B cell (primary cell): ENCODE data around the gene MGST2. TPM values are rescaled to one million over a fixed set of nuclear protein-coding genes. Genes with fewer than 3 reads are reported as not detected.

ENCODE experiments used
- ATAC-seq: fragments of 200-7000 bp; cut with Tn5 transposase; one replicate; pipeline ENCODE4 v1.10.0; 2021; ENCODE audit warnings: low read depth, mild to moderate bottlenecking, moderate number of reproducible peaks, moderate library complexity
- CTCF ChIA-PET: fragments of 350-600 bp; sonication (Branson Sonifier 250); formaldehyde crosslinking; loops from one replicate; lab custom pipeline; 2021; ENCODE audit warnings: antibody characterized with exemption, inconsistent platforms; lab: Charles Lee
- POLR2A ChIA-PET: fragments of 350-600 bp; sonication (Branson Sonifier 250); formaldehyde crosslinking; loops from one replicate; lab custom pipeline; 2021; ENCODE audit warnings: antibody characterized with exemption; lab: Charles Lee
- DNase-seq: peaks from one replicate; pipeline ENCODE4 v3.0.0; 2013
- H2AFZ ChIP-seq: 2 replicates; pipeline ENCODE4 v1.6.1; 2012; ENCODE audit warnings: mild to moderate bottlenecking, low read depth, low read length; ENCODE audit not compliant: insufficient read depth, poor library complexity, severe bottlenecking
- H3K27ac ChIP-seq, 2 donors: 1 replicate in 1 of 2; 2 replicates in 1 of 2; pipeline ENCODE4 v1.5.1; 2012 to 2013; ENCODE audit warnings: low read length in 2 of 2, mild to moderate bottlenecking in 2 of 2, moderate library complexity in 1 of 2
- H3K27me3 ChIP-seq, 4 experiments: fragments of 200-600 bp in 1 of 4; sonication (generic) in 1 of 4; replicated peaks in 1 of 4; 1 replicate in 2 of 4; 2 replicates in 2 of 4; pipeline versions ENCODE4 v1.6.1 to v1.7.0; 2013 to 2016; ENCODE audit warnings: low read length in 3 of 4, mild to moderate bottlenecking in 2 of 4, mixed read lengths in 1 of 4, moderate library complexity in 1 of 4; ENCODE audit not compliant: insufficient read depth in 4 of 4, control insufficient read depth in 3 of 4; ENCODE audit errors: control extremely low read depth in 1 of 4
- H3K36me3 ChIP-seq, 2 experiments: replicated peaks in 1 of 2; 1 replicate in 1 of 2; 2 replicates in 1 of 2; pipeline versions ENCODE4 v1.6.1 to v1.7.1; 2013; ENCODE audit warnings: low read length in 1 of 2; ENCODE audit not compliant: insufficient read depth in 2 of 2, control insufficient read depth in 1 of 2; ENCODE audit errors: control extremely low read depth in 1 of 2, extremely low read depth in 1 of 2
- H3K4me1 ChIP-seq, 2 donors: fragments of 200-600 bp in 1 of 2; sonication (generic) in 1 of 2; 1 replicate in 1 of 2; 2 replicates in 1 of 2; pipeline versions ENCODE4 v1.5.1 to v1.6.1; 2013 to 2017; ENCODE audit warnings: low read length in 2 of 2; ENCODE audit not compliant: control insufficient read depth in 2 of 2, insufficient read depth in 2 of 2
- H3K4me2 ChIP-seq: replicated peaks from 2 replicates; pipeline ENCODE3; 2012; ENCODE audit warnings: mild to moderate bottlenecking, low read depth, low read length; ENCODE audit not compliant: poor library complexity, severe bottlenecking
- H3K4me3 ChIP-seq, 5 experiments: fragments of 200-600 bp in 1 of 5; sonication (generic) in 1 of 5; 1 replicate in 3 of 5; 2 replicates in 2 of 5; pipeline versions ENCODE4 v1.5.1 to v1.7.0; 2011 to 2016; ENCODE audit warnings: low read length in 4 of 5, mild to moderate bottlenecking in 4 of 5, low read depth in 2 of 5, control low read depth in 1 of 5, moderate library complexity in 1 of 5; ENCODE audit not compliant: insufficient read depth in 1 of 5; ENCODE audit errors: control extremely low read depth in 1 of 5, extremely low read depth in 1 of 5
- H3K79me2 ChIP-seq: fragments of 200-600 bp; sonication (generic); one replicate; pipeline ENCODE4 v1.6.0; 2016; ENCODE audit warnings: low read length; ENCODE audit not compliant: control insufficient read depth, insufficient read depth
- H3K9ac ChIP-seq: fragments of 200-600 bp; sonication (generic); 2 replicates; pipeline ENCODE4 v1.6.1; 2017; ENCODE audit warnings: mild to moderate bottlenecking, low read length, moderate library complexity
- H3K9me3 ChIP-seq, 3 donors: one replicate each; pipeline versions ENCODE4 v1.6.1 to v1.7.1; 2013; ENCODE audit warnings: low read length in 2 of 3; ENCODE audit not compliant: control insufficient read depth in 2 of 3, insufficient read depth in 1 of 3; ENCODE audit errors: control extremely low read depth in 1 of 3
- H4K20me1 ChIP-seq: 2 replicates; pipeline ENCODE4 v1.6.0; 2012; ENCODE audit warnings: mild to moderate bottlenecking, low read length; ENCODE audit not compliant: insufficient read depth, control insufficient read depth, poor library complexity, severe bottlenecking
- H3K27ac Mint-ChIP-seq: one replicate; pipeline ENCODE4 v1.8.0; 2021; ENCODE audit warnings: mixed read lengths
- H3K27me3 Mint-ChIP-seq: one replicate; pipeline ENCODE4 v1.8.0; 2021; ENCODE audit warnings: mixed read lengths
- H3K4me1 Mint-ChIP-seq: one replicate; pipeline ENCODE4 v1.8.0; 2021; ENCODE audit warnings: mixed read lengths
- H3K4me3 Mint-ChIP-seq: one replicate; pipeline ENCODE4 v1.8.0; 2021; ENCODE audit warnings: mixed read lengths
- H3K9me3 Mint-ChIP-seq: one replicate; pipeline ENCODE4 v1.8.0; 2022; ENCODE audit warnings: mixed read lengths; ENCODE audit not compliant: insufficient read depth
- CTCF ChIP-seq: fragments of 200-600 bp; IDR thresholded peaks from one replicate; pipeline ENCODE4 v1.8.0; 2022; ENCODE audit warnings: antibody characterized with exemption, mild to moderate bottlenecking
- EZH2 ChIP-seq: IDR thresholded peaks from 2 replicates; pipeline ENCODE4 v1.6.1; 2012; ENCODE audit warnings: borderline replicate concordance, low read depth, mild to moderate bottlenecking, moderate library complexity, low read length; ENCODE audit not compliant: insufficient read depth, poor library complexity, severe bottlenecking
- WGBS: methylation state at CpG from one replicate; pipeline ENCODE4 v1.1.5; 2013; ENCODE audit warnings: missing lambda C conversion rate; ENCODE audit not compliant: insufficient coverage; 5-methylcytosine and 5-hydroxymethylcytosine counted together
- intact Hi-C: fragments of 100-400 bp; cut with micrococcal nuclease; formaldehyde crosslinking; loops from one replicate; pipeline ENCODE4 v1.10.0; 2022
- polyA plus RNA-seq: library from polyadenylated mRNA; depleted of rRNA; stranded (reverse); fragments of >200 nt; gene quantifications from 2 replicates; pipeline ENCODE4 v1.2.3, GENCODE V29; 2012
- total RNA-seq, 2 donors: library from RNA; stranded (reverse); fragments of 120-200 nt in 1 of 2; gene quantifications; 1 replicate in 1 of 2; 2 replicates in 1 of 2; pipeline versions ENCODE4 v1.2.3 to v1.2.4, GENCODE V29; 2013 to 2022

MGST2 gene
- total and polyA plus RNA-seq, 2 donors (not counting 1 experiment from before 2014, with no cell fraction given) = 0.81 to 3.4 TPM

- H3K9me3 ChIP-seq = no peaks in the 10 kb centered on the region
- 100% methylated on average over 1 of the region's 3 CpGs for WGBS
- no peak for TF ChIP-seq CTCF
- TF ChIP-seq EZH2 = no peak
- no peak overlapping the region for H2AFZ ChIP-seq
- Mint-ChIP-seq H3K27ac (no peak overlapping the region), H3K27me3 (no peaks in the 10 kb centered on the region), H3K4me3 (no peak overlapping the region), H3K9me3 (no peaks in the 10 kb centered on the region), H3K4me1 (no peaks in the 10 kb centered on the region)
- H3K9ac ChIP-seq = no peak overlapping the region
- no peak for DNase-seq
- ChIA-PET POLR2A (no interaction called here), CTCF (no interaction called here)
- H4K20me1 ChIP-seq = no peaks in the 10 kb centered on the region
- no peaks in the 10 kb centered on the region for H3K27me3 ChIP-seq
- no peaks in the 10 kb centered on the region for H3K4me1 ChIP-seq
- H3K36me3 ChIP-seq = no peaks in the 10 kb centered on the region
- no peak overlapping the region for H3K4me3 ChIP-seq
- H3K79me2 ChIP-seq = no peaks in the 10 kb centered on the region
- H3K4me2 ChIP-seq = no peak overlapping the region
- intact Hi-C loops = no loop called here
- ATAC-seq = no peak
- H3K27ac ChIP-seq = no peak overlapping the region
These were observed 21.4 kb downstream of the MGST2 start for GRCh38 chr4:139686988-139687387.

GRCh38 chr4:139689093-139689722 is 23.6 kb downstream of the MGST2 start:
- WGBS = 95% methylated on average over 5 of the region's 6 CpGs
- intact Hi-C loops = no loop called here

More at GRCh38 chr4:139689093-139689722, 23.6 kb downstream of the MGST2 start:
- no peak overlapping the region for H3K4me3 Mint-ChIP-seq
- no peak for ATAC-seq
- Histone ChIP-seq H4K20me1 (no peaks in the 10 kb centered on the region), H3K79me2 (no peaks in the 10 kb centered on the region), H3K4me2 (no peak overlapping the region), H3K36me3 (no peaks in the 10 kb centered on the region), H3K27ac (no peak overlapping the region), H3K9ac (no peak overlapping the region), H2AFZ (no peak overlapping the region), H3K9me3 (no peaks in the 10 kb centered on the region), H3K4me3 (no peak overlapping the region), H3K4me1 (peaks cover 0 to 4% of the 10 kb centered on the region in 2 donors), H3K27me3 (no peaks in the 10 kb centered on the region)
- DNase-seq = no peak
- H3K27me3 Mint-ChIP-seq = no peaks in the 10 kb centered on the region
- peaks cover 4% of the 10 kb centered on the region for H3K4me1 Mint-ChIP-seq
- TF ChIP-seq CTCF (no peak), EZH2 (no peak)
- no peak overlapping the region for H3K27ac Mint-ChIP-seq
- CTCF ChIA-PET = interaction anchor here (0.6 kb wide), 1 partner anchor 16 kb away, joined by 3 read pairs; no protein-coding TSS in a partner anchor
- POLR2A ChIA-PET = no interaction called here
- no peaks in the 10 kb centered on the region for H3K9me3 Mint-ChIP-seq
